Parathyroid adenoma (tissue), 2 donors: ENCODE results near the gene WDR76.

ENCODE experiments used
- H2AFZ ChIP-seq: fragments of 300-600 bp; sonication (generic); one replicate; pipeline ENCODE4 v1.7.0; 2017; ENCODE audit warnings: antibody characterized with exemption, mild to moderate bottlenecking
- H3K27ac ChIP-seq: fragments of 300-600 bp; sonication (generic); one replicate; pipeline ENCODE4 v1.7.0; 2017
- H3K27me3 ChIP-seq: fragments of 300-600 bp; sonication (generic); one replicate; pipeline ENCODE4 v1.7.0; 2017; ENCODE audit warnings: low read length; ENCODE audit not compliant: control insufficient read depth, insufficient read depth
- H3K36me3 ChIP-seq: fragments of 300-600 bp; sonication (generic); one replicate; pipeline ENCODE4 v1.7.0; 2017; ENCODE audit warnings: low read length; ENCODE audit not compliant: control insufficient read depth, insufficient read depth
- H3K4me1 ChIP-seq: fragments of 300-600 bp; sonication (generic); one replicate; pipeline ENCODE4 v1.7.0; 2017; ENCODE audit warnings: control low read depth
- H3K4me2 ChIP-seq: fragments of 300-600 bp; sonication (generic); one replicate; pipeline ENCODE4 v1.7.0; 2017; ENCODE audit warnings: low read length
- H3K4me3 ChIP-seq: fragments of 300-600 bp; sonication (generic); one replicate; pipeline ENCODE4 v1.7.0; 2017; ENCODE audit warnings: low read depth, low read length
- H3K79me2 ChIP-seq: fragments of 300-600 bp; sonication (generic); one replicate; pipeline ENCODE4 v1.7.0; 2017; ENCODE audit warnings: control low read depth
- H3K9ac ChIP-seq: fragments of 300-600 bp; sonication (generic); one replicate; pipeline ENCODE4 v1.7.0; 2017; ENCODE audit warnings: mild to moderate bottlenecking
- H3K9me3 ChIP-seq: fragments of 300-600 bp; sonication (generic); one replicate; pipeline ENCODE4 v1.7.0; 2017; ENCODE audit warnings: low read length; ENCODE audit not compliant: control insufficient read depth
- CTCF ChIP-seq: fragments of 300-600 bp; sonication (generic); IDR thresholded peaks from one replicate; pipeline ENCODE4 v1.7.0; 2017; ENCODE audit warnings: antibody characterized with exemption, mild to moderate bottlenecking
- donor health status: primary hyperparathyroidism.

The WDR76 gene

GRCh38 chr15:43826508-43827341 is at the start of gene WDR76:
Gene WDR76, plus strand, starts transcription at chr15:43827002. Its CDS starts 31 bp downstream, at chr15:43827033.
- Histone ChIP-seq H3K27ac (peak within 1 kb of the TSS; percentile 36), H3K79me2 (peaks cover 7% of the 10 kb centered on the region), H3K4me1 (no peaks in the 10 kb centered on the region), H3K36me3 (no peaks in the 10 kb centered on the region), H3K9me3 (no peaks in the 10 kb centered on the region), H3K9ac (no peak within 1 kb of the TSS), H3K4me2 (peak within 1 kb of the TSS; percentile 36), H3K4me3 (peak within 1 kb of the TSS; percentile 38), H2AFZ (peak within 1 kb of the TSS; percentile 39), H3K27me3 (no peaks in the 10 kb centered on the region)
- TF ChIP-seq CTCF, result no peak

DNA sequence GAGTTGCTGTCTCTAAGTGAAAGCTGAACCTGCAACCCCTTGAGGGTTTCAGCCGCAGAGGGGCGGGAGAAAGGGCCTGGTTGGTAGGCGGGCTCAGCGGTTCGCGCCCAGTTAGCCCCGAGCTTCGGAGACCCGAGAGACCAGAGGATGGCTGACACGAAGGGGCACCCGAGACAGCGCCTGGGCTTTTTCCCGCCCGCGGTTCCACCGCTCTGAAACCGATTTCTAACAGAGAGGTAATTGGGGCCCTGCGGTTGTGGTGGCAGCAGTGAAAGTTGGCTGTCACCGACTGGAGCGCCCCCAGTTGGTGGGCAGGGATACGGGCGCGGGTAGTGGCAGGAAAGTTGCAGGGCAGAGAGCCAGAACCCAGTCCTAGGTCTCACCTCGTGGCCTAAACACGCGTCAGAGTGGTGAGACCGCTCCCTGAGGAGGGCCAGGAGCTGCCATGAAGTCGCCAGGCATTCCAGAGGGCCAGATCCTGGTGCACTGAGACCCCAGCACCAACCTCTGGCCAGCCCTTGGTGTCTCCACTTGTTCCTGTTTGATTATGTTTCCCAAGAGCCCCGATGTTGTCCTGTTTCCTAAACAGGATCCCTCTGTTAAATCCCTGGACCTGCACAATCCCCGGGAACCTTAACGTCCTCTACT is 49.4 kb upstream of the WDR76 start:
- peak overlapping the region; percentile 93 for H2AFZ ChIP-seq
- no peaks in the 10 kb centered on the region for H3K9me3 ChIP-seq
- no peak overlapping the region for H3K9ac ChIP-seq
- peak overlapping the region; percentile 93 for H3K4me2 ChIP-seq
- peak overlapping the region; percentile 60 for H3K27ac ChIP-seq
- H3K4me3 ChIP-seq, result peak overlapping the region; percentile 79
- peak; percentile 50 for TF ChIP-seq CTCF
- no peaks in the 10 kb centered on the region for H3K4me1 ChIP-seq
- no peaks in the 10 kb centered on the region for H3K79me2 ChIP-seq
- no peaks in the 10 kb centered on the region for H3K27me3 ChIP-seq
- no peaks in the 10 kb centered on the region for H3K36me3 ChIP-seq

DNA sequence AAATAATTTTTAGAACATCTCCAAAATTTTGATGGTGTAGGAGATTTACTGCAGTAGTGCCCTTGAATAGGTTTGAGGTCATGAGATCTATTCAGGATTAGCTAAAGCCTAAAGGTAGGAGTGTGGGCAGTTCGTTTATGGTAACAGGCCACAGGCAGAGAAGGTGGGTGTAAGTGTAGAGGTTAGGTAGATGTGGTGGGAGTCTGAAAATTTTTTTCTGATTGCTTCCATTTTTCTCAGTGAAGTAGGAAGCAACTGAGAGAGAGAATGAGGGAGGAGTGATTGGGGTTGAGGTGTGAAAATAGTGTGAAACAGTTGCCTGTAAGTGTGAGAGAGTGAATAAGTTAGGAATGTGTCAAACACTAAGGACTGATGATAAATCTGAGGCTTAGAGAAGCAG is 47.8 kb upstream of the WDR76 start:
- H3K9ac ChIP-seq, result no peak overlapping the region
- H3K27ac ChIP-seq, result no peak overlapping the region
- H3K27me3 ChIP-seq, result no peaks in the 10 kb centered on the region
- H3K9me3 ChIP-seq, result no peaks in the 10 kb centered on the region
- H3K4me2 ChIP-seq, result no peak overlapping the region
- no peak for TF ChIP-seq CTCF
- H3K36me3 ChIP-seq, result no peaks in the 10 kb centered on the region
- H2AFZ ChIP-seq, result no peak overlapping the region
- no peaks in the 10 kb centered on the region for H3K4me1 ChIP-seq
- H3K4me3 ChIP-seq, result no peak overlapping the region
- no peaks in the 10 kb centered on the region for H3K79me2 ChIP-seq

DNA sequence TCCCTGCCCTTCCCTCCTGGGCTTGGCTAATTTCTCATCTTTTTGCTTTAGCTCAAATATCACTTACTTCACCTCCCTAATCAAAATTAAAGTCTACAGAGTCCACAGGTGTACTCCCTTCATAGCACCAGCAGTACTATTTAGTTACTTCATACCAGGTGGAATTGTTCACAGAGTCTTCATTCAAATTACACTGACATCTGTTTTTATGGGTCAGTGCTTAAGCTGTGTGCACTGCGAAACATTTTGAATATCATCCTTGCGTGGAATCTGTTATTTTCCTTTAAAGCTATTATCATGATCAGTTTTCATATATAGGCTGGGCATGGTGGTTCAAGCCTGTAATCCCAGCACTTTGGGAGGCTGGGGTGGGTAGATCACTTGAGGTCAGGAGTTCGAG is 37.4 kb upstream of the WDR76 start:
- H3K27me3 ChIP-seq, result no peaks in the 10 kb centered on the region
- H3K27ac ChIP-seq, result no peak overlapping the region
- peaks cover 5% of the 10 kb centered on the region for H3K79me2 ChIP-seq
- H3K4me1 ChIP-seq, result no peaks in the 10 kb centered on the region
- no peak overlapping the region for H3K9ac ChIP-seq
- H3K4me2 ChIP-seq, result no peak overlapping the region
- H3K4me3 ChIP-seq, result no peak overlapping the region
- H3K36me3 ChIP-seq, result no peaks in the 10 kb centered on the region
- no peaks in the 10 kb centered on the region for H3K9me3 ChIP-seq
- no peak for TF ChIP-seq CTCF
- H2AFZ ChIP-seq, result no peak overlapping the region
